H1 (cell line): Measurements from ENCODE around the gene MAP2K2. TPM values are rescaled to one million over a fixed set of nuclear protein-coding genes. Genes with fewer than 3 reads are reported as not detected.

ENCODE experiments used
- CTCF ChIA-PET: fragments of 300-600 bp; sonication (Branson Sonifier 250); formaldehyde crosslinking; loops from one replicate; lab custom pipeline; 2021; ENCODE audit not compliant: partially characterized antibody; lab: Charles Lee
- POLR2A ChIA-PET: fragments of 300-600 bp; sonication (Branson Sonifier 250); formaldehyde crosslinking; loops from one replicate; lab custom pipeline; 2021; ENCODE audit warnings: inconsistent platforms; ENCODE audit not compliant: partially characterized antibody; lab: Charles Lee
- DNase-seq, 2 experiments: peaks; one replicate each; pipeline versions ENCODE4 v3.0.0 to v3.0.0-alpha.2; 2010 to 2022; ENCODE audit warnings: low spot score in 2 of 2, low read depth in 1 of 2, mixed read lengths in 1 of 2
- FAIRE-seq: peaks from 2 replicates; lab custom pipeline; 2011; peaks lifted over from hg19 to GRCh38; lab: Jason Lieb, UNC
- H2AFZ ChIP-seq: 2 replicates; pipeline ENCODE4 v1.8.1; 2012; ENCODE audit warnings: low read length, inconsistent platforms
- H2AK5ac ChIP-seq: 2 replicates; pipeline ENCODE4 v1.6.1; 2013; ENCODE audit warnings: low read depth, low read length
- H2BK120ac ChIP-seq: replicated peaks from 2 replicates; pipeline ENCODE3; 2013; ENCODE audit warnings: low read depth, low read length, inconsistent platforms
- H2BK12ac ChIP-seq: 2 replicates; pipeline ENCODE4 v1.6.1; 2013; ENCODE audit warnings: low read depth, low read length
- H2BK15ac ChIP-seq: 2 replicates; pipeline ENCODE4 v1.6.1; 2013; ENCODE audit warnings: low read length
- H2BK20ac ChIP-seq: 2 replicates; pipeline ENCODE4 v1.6.1; 2013; ENCODE audit warnings: low read length
- H2BK5ac ChIP-seq: 2 replicates; pipeline ENCODE4 v1.6.1; 2013; ENCODE audit warnings: low read depth, low read length
- H3K14ac ChIP-seq: 2 replicates; pipeline ENCODE4 v1.6.1; 2013; ENCODE audit warnings: inconsistent platforms; ENCODE audit not compliant: insufficient read length
- H3K18ac ChIP-seq: 2 replicates; pipeline ENCODE4 v1.6.1; 2013; ENCODE audit warnings: low read length; ENCODE audit errors: extremely low read depth
- H3K23ac ChIP-seq: 2 replicates; pipeline ENCODE4 v1.6.1; 2013; ENCODE audit warnings: inconsistent platforms; ENCODE audit not compliant: insufficient read length
- H3K23me2 ChIP-seq: 2 replicates; pipeline ENCODE4 v1.6.1; 2013; ENCODE audit warnings: low read depth, low read length
- H3K27ac ChIP-seq: 2 replicates; pipeline ENCODE4 v1.6.1; 2011; ENCODE audit warnings: low read depth, low read length, inconsistent platforms
- H3K27me3 ChIP-seq, 4 experiments: replicated peaks in 1 of 4; 1 replicate in 1 of 4; 2 replicates in 3 of 4; pipeline versions ENCODE4 v1.6.1 to v1.8.1; 2011 to 2013; ENCODE audit warnings: low read length in 3 of 4, mild to moderate bottlenecking in 3 of 4, inconsistent platforms in 2 of 4, mixed read lengths in 2 of 4, moderate library complexity in 1 of 4; ENCODE audit not compliant: control insufficient read depth in 3 of 4, insufficient read depth in 3 of 4; ENCODE audit errors: extremely low read depth in 1 of 4
- H3K36me3 ChIP-seq, 4 experiments: 2 replicates each; pipeline versions ENCODE4 v1.6.1 to v1.8.1; 2011 to 2013; ENCODE audit warnings: mild to moderate bottlenecking in 4 of 4, low read length in 3 of 4, moderate library complexity in 2 of 4, control low read depth in 1 of 4, inconsistent platforms in 1 of 4; ENCODE audit not compliant: insufficient read depth in 4 of 4, control insufficient read depth in 2 of 4
- H3K4ac ChIP-seq: replicated peaks from 2 replicates; pipeline ENCODE3; 2013; ENCODE audit warnings: low read length, low read depth, mixed read lengths, inconsistent platforms; ENCODE audit not compliant: insufficient read length
- H3K4me1 ChIP-seq, 4 experiments: replicated peaks in 1 of 4; 1 replicate in 1 of 4; 2 replicates in 3 of 4; pipeline versions ENCODE4 v1.6.1 to v1.8.1; 2011 to 2013; ENCODE audit warnings: low read length in 3 of 4, inconsistent platforms in 2 of 4, mixed read lengths in 1 of 4; ENCODE audit not compliant: insufficient read depth in 4 of 4, control insufficient read depth in 3 of 4
- H3K4me2 ChIP-seq, 2 experiments: 2 replicates each; pipeline versions ENCODE4 v1.6.1 to v1.8.1; 2011 to 2013; ENCODE audit warnings: low read depth in 2 of 2, low read length in 2 of 2, control low read depth in 1 of 2, inconsistent platforms in 1 of 2, mild to moderate bottlenecking in 1 of 2; ENCODE audit not compliant: insufficient read depth in 1 of 2
- H3K4me3 ChIP-seq, 4 experiments: fragments of 200-600, 300-600 bp in 1 of 4; sonication (generic), shearing (Covaris generic), sonication (Bioruptor Twin) in 1 of 4; 2 replicates each; pipeline versions ENCODE4 v1.5.1 to v1.8.1; 2011 to 2016; ENCODE audit warnings: low read length in 4 of 4, low read depth in 3 of 4, control low read depth in 2 of 4, inconsistent platforms in 2 of 4, mild to moderate bottlenecking in 2 of 4, mixed read lengths in 1 of 4, moderate library complexity in 1 of 4; ENCODE audit not compliant: insufficient read depth in 2 of 4; ENCODE audit errors: extremely low read depth in 1 of 4
- H3K56ac ChIP-seq: replicated peaks from 2 replicates; pipeline ENCODE3; 2013; ENCODE audit warnings: low read depth, mild to moderate bottlenecking, mixed read lengths, low read length, inconsistent platforms; ENCODE audit not compliant: insufficient read length
- H3K79me1 ChIP-seq: 2 replicates; pipeline ENCODE4 v1.6.1; 2013; ENCODE audit warnings: low read depth, low read length, control low read depth
- H3K79me2 ChIP-seq, 2 experiments: 2 replicates each; pipeline versions ENCODE4 v1.6.1 to v1.8.1; 2012 to 2013; ENCODE audit warnings: low read length in 2 of 2, mild to moderate bottlenecking in 2 of 2, inconsistent platforms in 1 of 2; ENCODE audit not compliant: insufficient read depth in 2 of 2, control insufficient read depth in 1 of 2
- H3K9ac ChIP-seq, 4 experiments: replicated peaks in 1 of 4; 1 replicate in 1 of 4; 2 replicates in 3 of 4; pipeline versions ENCODE4 v1.6.1 to v1.8.1; 2011 to 2013; ENCODE audit warnings: low read depth in 3 of 4, low read length in 3 of 4, control low read depth in 2 of 4, mild to moderate bottlenecking in 2 of 4, moderate library complexity in 2 of 4, inconsistent platforms in 1 of 4; ENCODE audit errors: extremely low read depth in 1 of 4
- H3K9me3 ChIP-seq, 2 experiments: 2 replicates each; pipeline versions ENCODE4 v1.6.1 to v1.8.1; 2012 to 2013; ENCODE audit warnings: mild to moderate bottlenecking in 2 of 2, moderate library complexity in 2 of 2, control low read depth in 1 of 2, inconsistent platforms in 1 of 2, low read depth in 1 of 2, low read length in 1 of 2, mixed read lengths in 1 of 2; ENCODE audit not compliant: insufficient read depth in 2 of 2
- H4K20me1 ChIP-seq, 2 experiments: replicated peaks in 1 of 2; 2 replicates each; pipeline versions ENCODE3 to v1.8.1; 2011 to 2013; ENCODE audit warnings: inconsistent platforms in 2 of 2, low read length in 2 of 2, mild to moderate bottlenecking in 1 of 2; ENCODE audit not compliant: insufficient read depth in 2 of 2, control insufficient read depth in 1 of 2
- H4K5ac ChIP-seq: 2 replicates; pipeline ENCODE4 v1.6.1; 2013; ENCODE audit warnings: low read length, low read depth, mixed read lengths, inconsistent platforms; ENCODE audit not compliant: insufficient read length
- H4K8ac ChIP-seq: 2 replicates; pipeline ENCODE4 v1.8.0; 2013; ENCODE audit warnings: mild to moderate bottlenecking, moderate library complexity, low read length, inconsistent platforms; ENCODE audit not compliant: insufficient read depth; ENCODE audit errors: extremely low read depth
- H4K91ac ChIP-seq: replicated peaks from 2 replicates; pipeline ENCODE3; 2013; ENCODE audit warnings: low read length, mixed read lengths, inconsistent platforms; ENCODE audit not compliant: insufficient read length
- CTBP2 ChIP-seq: IDR thresholded peaks from 2 replicates; pipeline ENCODE4 v1.7.0; 2011; ENCODE audit warnings: borderline replicate concordance, mild to moderate bottlenecking, moderate library complexity, mixed read lengths, low read length; ENCODE audit not compliant: insufficient read depth, insufficient read length
- EP300 ChIP-seq, 2 experiments: IDR thresholded peaks; 1 replicate in 1 of 2; 2 replicates in 1 of 2; pipeline ENCODE4 v1.6.1; 2011 to 2012; ENCODE audit warnings: low read depth in 2 of 2, low read length in 2 of 2, mild to moderate bottlenecking in 2 of 2, borderline replicate concordance in 1 of 2, inconsistent platforms in 1 of 2, moderate library complexity in 1 of 2
- JUND ChIP-seq: IDR thresholded peaks from 2 replicates; pipeline ENCODE4 v1.6.1; 2011; ENCODE audit warnings: mild to moderate bottlenecking, improper control_type of control experiment, low read length
- MAFK ChIP-seq: IDR thresholded peaks from 2 replicates; pipeline ENCODE4 v1.6.1; 2012; ENCODE audit warnings: low read depth, mild to moderate bottlenecking, improper control_type of control experiment, low read length
- POLR2A ChIP-seq, 2 experiments: IDR thresholded peaks; 1 replicate in 1 of 2; 2 replicates in 1 of 2; pipeline ENCODE4 v1.6.1; 2011; ENCODE audit warnings: low read depth in 2 of 2, low read length in 2 of 2, mild to moderate bottlenecking in 2 of 2; ENCODE audit errors: control extremely low read depth in 1 of 2
- POU5F1 ChIP-seq: IDR thresholded peaks from 2 replicates; pipeline ENCODE4 v1.6.1; 2011; ENCODE audit warnings: low read depth, mild to moderate bottlenecking, low read length, moderate library complexity
- SIRT6 ChIP-seq: IDR thresholded peaks from one replicate; pipeline ENCODE4 v1.7.1; 2012; ENCODE audit warnings: low read length, inconsistent platforms
- SIX5 ChIP-seq: IDR thresholded peaks from 2 replicates; pipeline ENCODE4 v1.6.1; 2011; ENCODE audit warnings: mild to moderate bottlenecking, low read depth, low read length
- SP1 ChIP-seq: IDR thresholded peaks from 2 replicates; pipeline ENCODE4 v1.6.1; 2011; ENCODE audit warnings: low read depth, low read length
- SP4 ChIP-seq: IDR thresholded peaks from 2 replicates; pipeline ENCODE4 v1.6.1; 2012; ENCODE audit warnings: low read length, inconsistent platforms
- SUZ12 ChIP-seq: fragments of 200-600 bp; sonication (generic); IDR thresholded peaks from 2 replicates; pipeline ENCODE4 v1.6.1; 2012; ENCODE audit warnings: mild to moderate bottlenecking, inconsistent platforms, low read length, moderate library complexity, mixed read lengths
- TCF12 ChIP-seq: IDR thresholded peaks from 2 replicates; pipeline ENCODE4 v1.6.1; 2011; ENCODE audit warnings: low read depth, mild to moderate bottlenecking, low read length
- WGBS, 2 experiments: shearing (Covaris generic) in 1 of 2; methylation state at CpG; one replicate each; pipeline versions ENCODE4 v1.1.6 to v1.1.7; 2013 to 2015; ENCODE audit warnings: low lambda C conversion rate in 2 of 2, mixed read lengths in 2 of 2, inconsistent platforms in 1 of 2, low coverage in 1 of 2, missing lambda C conversion rate in 1 of 2; ENCODE audit not compliant: insufficient replicate concordance in 2 of 2, insufficient coverage in 1 of 2, insufficient read length in 1 of 2; ENCODE audit errors: extremely low coverage in 1 of 2, missing lambda C conversion rate in 1 of 2; 5-methylcytosine and 5-hydroxymethylcytosine counted together
- polyA plus RNA-seq, 7 experiments: library from polyadenylated mRNA; depleted of rRNA in 3 of 7; stranded (reverse) in 5 of 7; unstranded in 2 of 7; fragments of >200 nt in 5 of 7; fragments of 200-250 nt in 2 of 7; gene quantifications; 1 replicate in 5 of 7; 2 replicates in 1 of 7; 4 replicates in 1 of 7; pipeline versions ENCODE4 v1.2.1 to v1.2.3, GENCODE V29; 2011 to 2013; ENCODE audit warnings: missing spikeins in 2 of 7, mixed read lengths in 2 of 7
- total RNA-seq: library from RNA; stranded (reverse); fragmentation: NEBNext Ultra II Directional; extraction: Animal tissue kit (Norgen Biotek cat#: 25700); gene quantifications from 2 replicates; pipeline ENCODE4 v1.2.1, GENCODE V29; 2021
- TF ChIP-seq, protein P1 (sequence below): IDR thresholded peaks from 2 replicates; pipeline ENCODE4 v1.6.1; 2012; ENCODE audit warnings: inconsistent platforms
- TF ChIP-seq, protein P2 (sequence below): IDR thresholded peaks from 2 replicates; pipeline ENCODE4 v1.6.1; 2011; ENCODE audit warnings: low read depth, mild to moderate bottlenecking, low read length; ENCODE audit not compliant: insufficient read depth

The MAP2K2 gene
- total and polyA plus RNA-seq, 2 of the 8 experiments (the other 6 are each of a cell fraction or from before 2014, with no cell fraction given): 111 to 162 TPM

DNA sequence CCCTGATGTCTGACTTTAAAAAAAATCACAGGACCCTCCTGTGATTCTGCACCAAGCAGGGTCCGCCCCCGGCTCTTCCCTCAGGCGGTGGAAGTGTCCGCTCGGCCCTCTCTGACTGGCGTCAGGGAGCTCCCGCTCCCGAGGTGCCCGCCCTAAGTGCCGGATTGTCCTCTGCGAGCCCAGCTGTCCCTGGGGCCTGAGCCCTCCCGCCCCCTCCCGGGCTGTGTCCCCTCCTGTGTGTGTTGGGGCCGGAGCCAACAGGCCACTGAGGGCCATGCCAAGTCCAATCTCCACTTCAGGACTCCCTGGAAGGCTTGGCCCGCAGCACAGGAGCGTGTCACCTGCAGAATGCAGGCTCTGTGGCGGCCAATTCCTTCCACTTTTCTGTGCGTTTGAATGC lies 25.4 kb downstream of the MAP2K2 start:
- Histone ChIP-seq H4K20me1 (peaks cover 4 to 10% of the 10 kb centered on the region in 2 experiments), H2BK5ac (no peak overlapping the region), H2BK120ac (no peak overlapping the region), H3K79me2 (no peaks in the 10 kb centered on the region), H3K23me2 (no peaks in the 10 kb centered on the region), H3K4me2 (no peak overlapping the region), H4K8ac (peak overlapping the region; percentile 14), H4K5ac (no peak overlapping the region), H3K23ac (no peak overlapping the region), H2BK20ac (no peak overlapping the region), H3K27ac (no peak overlapping the region), H3K27me3 (no peaks in the 10 kb centered on the region), H2BK15ac (no peak overlapping the region), H3K9ac (no peak overlapping the region), H2AFZ (no peak overlapping the region), H3K4me1 (no peaks in the 10 kb centered on the region), H4K91ac (no peak overlapping the region), H2BK12ac (no peak overlapping the region), H3K79me1 (no peaks in the 10 kb centered on the region), H3K4me3 (no peak overlapping the region), H3K14ac (no peak overlapping the region), H3K18ac (no peak overlapping the region), H3K4ac (no peak overlapping the region), H3K9me3 (no peaks in the 10 kb centered on the region), H3K56ac (no peak overlapping the region), H3K36me3 (peaks cover 11 to 59% (median 39%) of the 10 kb centered on the region in 4 experiments), H2AK5ac (no peak overlapping the region)
- no peak for DNase-seq
- ChIA-PET CTCF (interaction anchor here (0.6 to 3.4 kb wide), 2 partner anchors 41 to 95 kb away, joined by 3 to 15 read pairs; no protein-coding TSS in a partner anchor), POLR2A (interaction anchor here (0.9 to 3.2 kb wide), 6 partner anchors 9 to 286 kb away, joined by 3 to 14 read pairs (median 4); partner anchors contain the start of gene EEF2)
- WGBS, 2 experiments: 93% methylated on average over 12 of the region's 18 CpGs; no CpG with 5 or more reads in 1 of the 2 experiments
- no peak for FAIRE-seq
- TF ChIP-seq TCF12 (no peak), MAFK (no peak), JUND (no peak), EP300 (IDR thresholded peaks at IDR 0.05; ENCODE audit: borderline replicate concordance in 1 of 2, low read depth in 2 of 2, low read length in 2 of 2) (no peak), POLR2A (IDR thresholded peaks at IDR 0.05; ENCODE audit: control extremely low read depth in 1 of 2, low read depth in 2 of 2, low read length in 2 of 2) (no peak), SP4 (no peak), SIX5 (no peak), SP1 (no peak), SIRT6 (no peak), CTBP2 (no peak), SUZ12 (no peak), POU5F1 (no peak)
- TF ChIP-seq, protein P1, sequence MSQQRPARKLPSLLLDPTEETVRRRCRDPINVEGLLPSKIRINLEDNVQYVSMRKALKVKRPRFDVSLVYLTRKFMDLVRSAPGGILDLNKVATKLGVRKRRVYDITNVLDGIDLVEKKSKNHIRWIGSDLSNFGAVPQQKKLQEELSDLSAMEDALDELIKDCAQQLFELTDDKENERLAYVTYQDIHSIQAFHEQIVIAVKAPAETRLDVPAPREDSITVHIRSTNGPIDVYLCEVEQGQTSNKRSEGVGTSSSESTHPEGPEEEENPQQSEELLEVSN: no peak
- TF ChIP-seq, protein P2, sequence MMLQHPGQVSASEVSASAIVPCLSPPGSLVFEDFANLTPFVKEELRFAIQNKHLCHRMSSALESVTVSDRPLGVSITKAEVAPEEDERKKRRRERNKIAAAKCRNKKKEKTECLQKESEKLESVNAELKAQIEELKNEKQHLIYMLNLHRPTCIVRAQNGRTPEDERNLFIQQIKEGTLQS: no peak
